ENCODE results near the gene SLAMF6. TPM values are rescaled to one million over a fixed set of nuclear protein-coding genes. Genes with fewer than 3 reads are reported as not detected.
A peak's percentile ranks its signal among the peaks of the same experiment; 100 is the strongest.

The SLAMF6 gene
- total RNA-seq, 3 donors from 2014 or later (not counting 1 experiment from before 2014, with no cell fraction given): 66.7 to 88.2 (median 68.1) TPM

GRCh38 chr1:160439718-160440117 is 83.3 kb downstream of the SLAMF6 start:
- Histone ChIP-seq H3K27me3 (ENCODE audit: control insufficient read depth, insufficient read depth, low read length) (no peaks in the 10 kb centered on the region), H3K36me3 (ENCODE audit: control insufficient read depth, insufficient read depth, low read length) (no peaks in the 10 kb centered on the region), H3K9me3 (ENCODE audit: control insufficient read depth, insufficient read depth, low read length) (no peaks in the 10 kb centered on the region), H3K27ac (ENCODE audit: low read length) (no peak overlapping the region), H3K4me1 (ENCODE audit: control insufficient read depth, insufficient read depth, low read length) (peaks cover 15% of the 10 kb centered on the region), H3K4me3 (ENCODE audit: low read length) (no peak overlapping the region)
- H3K4me1 Mint-ChIP-seq: peaks cover 34 to 37% of the 10 kb centered on the region in 2 donors
- H3K9me3 Mint-ChIP-seq: no peaks in the 10 kb centered on the region
- ATAC-seq: no peak
- no peaks in the 10 kb centered on the region for H3K27me3 Mint-ChIP-seq (ENCODE audit: low read depth in 2 of 2)
- TF ChIP-seq CTCF (IDR thresholded peaks at IDR 0.05): no peak
- H3K4me3 Mint-ChIP-seq: no peak overlapping the region
- intact Hi-C loops (cut with micrococcal nuclease): loop anchor here (10.0 kb wide), 1 partner anchor 305 kb away; no protein-coding TSS in a partner anchor
- no CpG with 5 or more reads among the region's 2 CpGs for WGBS (ENCODE audit: insufficient coverage)
- H3K36me3 Mint-ChIP-seq: no peaks in the 10 kb centered on the region
- no peak for DNase-seq
- no peak overlapping the region for H3K27ac Mint-ChIP-seq

GRCh38 chr1:160438935-160439334 is 84.1 kb downstream of the SLAMF6 start:
- H3K36me3 Mint-ChIP-seq: no peaks in the 10 kb centered on the region
- H3K4me1 Mint-ChIP-seq: peaks cover 39 to 42% of the 10 kb centered on the region in 2 donors
- Histone ChIP-seq H3K27me3 (ENCODE audit: control insufficient read depth, insufficient read depth, low read length) (no peaks in the 10 kb centered on the region), H3K36me3 (ENCODE audit: control insufficient read depth, insufficient read depth, low read length) (no peaks in the 10 kb centered on the region), H3K9me3 (ENCODE audit: control insufficient read depth, insufficient read depth, low read length) (no peaks in the 10 kb centered on the region), H3K4me1 (ENCODE audit: control insufficient read depth, insufficient read depth, low read length) (peaks cover 15% of the 10 kb centered on the region), H3K27ac (ENCODE audit: low read length) (peak overlapping the region; percentile 92), H3K4me3 (ENCODE audit: low read length) (no peak overlapping the region)
- peak overlapping the region; percentile 93 to 99 for H3K27ac Mint-ChIP-seq
- no peaks in the 10 kb centered on the region for H3K9me3 Mint-ChIP-seq
- H3K27me3 Mint-ChIP-seq (ENCODE audit: low read depth in 2 of 2): no peaks in the 10 kb centered on the region
- intact Hi-C loops (cut with micrococcal nuclease): loop anchor here (10.0 kb wide), 1 partner anchor 306 kb away; no protein-coding TSS in a partner anchor
- DNase-seq (peak in 1 of 2 donors; percentile 32), ATAC-seq (no peak)
- no peak for TF ChIP-seq CTCF (IDR thresholded peaks at IDR 0.05)
- WGBS (ENCODE audit: insufficient coverage): 100% methylated on average over 2 of the region's 2 CpGs
- H3K4me3 Mint-ChIP-seq: no peak overlapping the region

- H3K9me3 Mint-ChIP-seq: no peaks in the 10 kb centered on the region
- Histone ChIP-seq H3K27ac (ENCODE audit: low read length) (peak overlapping the region; percentile 92), H3K27me3 (ENCODE audit: control insufficient read depth, insufficient read depth, low read length) (no peaks in the 10 kb centered on the region), H3K4me1 (ENCODE audit: control insufficient read depth, insufficient read depth, low read length) (peaks cover 13% of the 10 kb centered on the region), H3K9me3 (ENCODE audit: control insufficient read depth, insufficient read depth, low read length) (no peaks in the 10 kb centered on the region), H3K4me3 (ENCODE audit: low read length) (peak overlapping the region; percentile 8), H3K36me3 (ENCODE audit: control insufficient read depth, insufficient read depth, low read length) (no peaks in the 10 kb centered on the region)
- ATAC-seq (no peak), DNase-seq (peak in 1 of 2 donors; percentile 44)
- peaks cover 37 to 43% of the 10 kb centered on the region in 2 donors for H3K4me1 Mint-ChIP-seq
- intact Hi-C loops (cut with micrococcal nuclease): loop anchor here (10.0 kb wide), 1 partner anchor 306 kb away; no protein-coding TSS in a partner anchor
- H3K36me3 Mint-ChIP-seq: no peaks in the 10 kb centered on the region
- peak overlapping the region; percentile 93 to 99 for H3K27ac Mint-ChIP-seq
- TF ChIP-seq CTCF (IDR thresholded peaks at IDR 0.05): no peak
- no peaks in the 10 kb centered on the region for H3K27me3 Mint-ChIP-seq (ENCODE audit: low read depth in 2 of 2)
- peak overlapping the region; percentile 71 for H3K4me3 Mint-ChIP-seq
- WGBS (ENCODE audit: insufficient coverage): 71% methylated on average over 3 of the region's 4 CpGs
These were observed 84.6 kb downstream of the SLAMF6 start for GRCh38 chr1:160438317-160438918.

Measured in natural killer cell (primary cell).